Measurements from ENCODE around the gene LATS2.
"Not testable (repeated sequence)": the region's sequence is repeated elsewhere in the genome, so short reads cannot be mapped to it uniquely, and the experiment has no call there.

The LATS2 gene

GRCh38 chr13:21075011-21075378, 13.6 kb upstream of the LATS2 start:
- no peak for DNase-seq

GRCh38 chr13:21074546-21074945, 13.2 kb upstream of the LATS2 start:
- DNase-seq = no peak

GRCh38 chr13:21071924-21072323, 10.5 kb upstream of the LATS2 start:
- DNase-seq = no peak

- DNase-seq = no peak
Measured at GRCh38 chr13:21071015-21071414, 9.6 kb upstream of the LATS2 start.

- DNase-seq = no peak
Measured at GRCh38 chr13:21069561-21070004, 8.2 kb upstream of the LATS2 start.

GRCh38 chr13:21067848-21068247, 6.5 kb upstream of the LATS2 start:
- no peak for DNase-seq

- no peak for DNase-seq
Measured at GRCh38 chr13:21066946-21067345, 5.6 kb upstream of the LATS2 start.

- no peak for DNase-seq
Measured at GRCh38 chr13:21065686-21066085, 4.3 kb upstream of the LATS2 start.

- no peak for DNase-seq
Measured at GRCh38 chr13:21063031-21063430, 1.6 kb upstream of the LATS2 start.

GRCh38 chr13:21060338-21061028, 903 bp downstream of the LATS2 start:
- no peak for DNase-seq

GRCh38 chr13:21059641-21060337, 1.6 kb downstream of the LATS2 start:
- DNase-seq = no peak

- DNase-seq = no peak
Measured at GRCh38 chr13:21058361-21058760, 3.0 kb downstream of the LATS2 start.

- DNase-seq = no peak
Measured at GRCh38 chr13:21055511-21056045, 5.8 kb downstream of the LATS2 start.

- no peak for DNase-seq
Measured at GRCh38 chr13:21055016-21055415, 6.4 kb downstream of the LATS2 start.

- no peak for DNase-seq
Measured at GRCh38 chr13:21054313-21054712, 7.1 kb downstream of the LATS2 start.

GRCh38 chr13:21053231-21053630, 8.2 kb downstream of the LATS2 start:
- DNase-seq = no peak

GRCh38 chr13:21051675-21052074, 9.7 kb downstream of the LATS2 start:
- no peak for DNase-seq

GRCh38 chr13:21050288-21051197, 10.8 kb downstream of the LATS2 start:
- no peak for DNase-seq

GRCh38 chr13:21049731-21050130, 11.7 kb downstream of the LATS2 start:
- not testable (repeated sequence) for DNase-seq

GRCh38 chr13:21048901-21049698, 12.3 kb downstream of the LATS2 start:
- no peak for DNase-seq

GRCh38 chr13:21047591-21048282, 13.6 kb downstream of the LATS2 start:
- no peak for DNase-seq

- no peak for DNase-seq
Measured at GRCh38 chr13:21047087-21047486, 14.3 kb downstream of the LATS2 start.

All from stimulated activated CD4-positive, alpha-beta T cell treated with anti-CD3 and anti-CD28 coated beads, Interleukin-4, amount 100 ng/mL, for 24 hours (primary cell).